ENCODE data around the gene UBAC1. TPM values are rescaled to one million over a fixed set of nuclear protein-coding genes. Genes with fewer than 3 reads are reported as not detected.
"Not testable (repeated sequence)": the region's sequence is repeated elsewhere in the genome, so short reads cannot be mapped to it uniquely, and the experiment has no call there.

UBAC1 gene
- total RNA-seq, 1 donor from 2014 or later: 35.9 TPM

GRCh38 chr9:135914921-135915320 is 46.3 kb downstream of the UBAC1 start:
- DNase-seq: peak; percentile 59

- not testable (repeated sequence) for DNase-seq
Measured at GRCh38 chr9:135911233-135911632, 49.9 kb downstream of the UBAC1 start.

DNA sequence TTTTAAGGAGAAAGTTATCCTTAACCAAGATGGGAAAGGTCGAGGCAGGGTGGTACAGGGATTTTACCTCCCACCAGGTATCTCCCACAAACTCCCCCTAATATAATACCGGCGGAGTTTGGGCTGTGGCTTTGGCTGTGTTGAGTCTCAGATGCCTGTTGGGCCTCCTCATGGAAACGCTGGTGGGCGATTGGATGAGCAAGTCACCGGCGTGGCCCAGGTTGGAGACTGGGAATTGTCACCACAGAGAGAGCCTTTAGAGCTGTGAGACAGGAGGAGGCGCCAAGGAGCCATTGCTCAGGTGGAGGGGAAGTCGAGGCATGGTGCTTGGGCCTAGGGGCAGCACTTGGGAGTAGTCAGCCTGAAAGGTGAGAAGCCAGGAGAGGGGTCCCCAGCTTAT is 50.4 kb downstream of the UBAC1 start:
- DNase-seq: no peak

- no peak for DNase-seq
Measured at GRCh38 chr9:135910216-135910615, 51.0 kb downstream of the UBAC1 start.

GRCh38 chr9:135909371-135909770 is 51.8 kb downstream of the UBAC1 start:
- no peak for DNase-seq

DNA sequence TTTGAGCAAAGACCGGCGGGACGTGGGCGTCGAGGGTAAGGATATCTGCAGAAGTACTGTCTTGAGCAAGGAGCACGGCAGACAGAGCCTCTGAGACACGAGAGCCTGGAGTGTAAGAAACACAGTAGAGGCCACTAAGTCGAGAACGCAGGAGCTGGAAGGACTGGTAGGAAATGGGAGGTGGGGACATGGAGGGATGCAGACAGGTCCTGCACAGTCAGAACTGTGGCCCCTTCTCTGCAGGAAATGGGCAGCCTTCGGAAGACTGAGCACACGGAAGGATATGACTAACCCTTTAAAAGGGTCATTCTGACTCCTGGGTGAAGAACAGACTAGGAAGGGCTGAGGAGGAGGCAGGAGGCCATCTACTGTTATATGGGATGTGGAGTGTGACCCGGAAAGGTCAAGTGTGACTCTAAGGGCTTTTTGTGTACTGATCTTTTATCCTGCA is 52.4 kb downstream of the UBAC1 start:
- peak; percentile 67 for DNase-seq

GRCh38 chr9:135908093-135908753 is 53.0 kb downstream of the UBAC1 start:
- DNase-seq: peak; percentile 42

- peak; percentile 96 for DNase-seq
Measured at GRCh38 chr9:135907431-135908092, 53.6 kb downstream of the UBAC1 start, which contains the start of gene CAMSAP1. TSS of gene CAMSAP1 (minus strand) at chr9:135907546. CDS start at chr9:135907159, 387 bp downstream.

GRCh38 chr9:135907006-135907430 is 54.2 kb downstream of the UBAC1 start:
- peak; percentile 59 for DNase-seq

- DNase-seq: peak; percentile 60
Measured at GRCh38 chr9:135906291-135907005, 54.7 kb downstream of the UBAC1 start.

- no peak for DNase-seq
Measured at GRCh38 chr9:135905380-135906258, 55.6 kb downstream of the UBAC1 start.

- no peak for DNase-seq
Measured at GRCh38 chr9:135903786-135904520, 57.2 kb downstream of the UBAC1 start.

DNA sequence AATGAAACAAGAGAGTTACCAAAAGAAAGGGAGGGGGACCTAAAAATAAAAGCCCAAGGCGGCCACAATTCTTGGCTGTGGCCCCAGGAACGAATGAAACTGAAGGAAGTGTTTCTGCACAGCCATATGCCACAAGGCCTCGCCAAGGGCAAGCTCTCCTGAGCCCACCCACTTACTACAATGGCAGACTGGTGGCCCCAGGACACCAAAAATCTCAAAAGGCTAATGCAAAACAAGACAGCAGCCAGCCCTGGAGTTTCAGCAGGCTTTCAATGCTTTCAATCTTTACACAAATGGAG is 57.9 kb downstream of the UBAC1 start:
- DNase-seq: no peak

DNA sequence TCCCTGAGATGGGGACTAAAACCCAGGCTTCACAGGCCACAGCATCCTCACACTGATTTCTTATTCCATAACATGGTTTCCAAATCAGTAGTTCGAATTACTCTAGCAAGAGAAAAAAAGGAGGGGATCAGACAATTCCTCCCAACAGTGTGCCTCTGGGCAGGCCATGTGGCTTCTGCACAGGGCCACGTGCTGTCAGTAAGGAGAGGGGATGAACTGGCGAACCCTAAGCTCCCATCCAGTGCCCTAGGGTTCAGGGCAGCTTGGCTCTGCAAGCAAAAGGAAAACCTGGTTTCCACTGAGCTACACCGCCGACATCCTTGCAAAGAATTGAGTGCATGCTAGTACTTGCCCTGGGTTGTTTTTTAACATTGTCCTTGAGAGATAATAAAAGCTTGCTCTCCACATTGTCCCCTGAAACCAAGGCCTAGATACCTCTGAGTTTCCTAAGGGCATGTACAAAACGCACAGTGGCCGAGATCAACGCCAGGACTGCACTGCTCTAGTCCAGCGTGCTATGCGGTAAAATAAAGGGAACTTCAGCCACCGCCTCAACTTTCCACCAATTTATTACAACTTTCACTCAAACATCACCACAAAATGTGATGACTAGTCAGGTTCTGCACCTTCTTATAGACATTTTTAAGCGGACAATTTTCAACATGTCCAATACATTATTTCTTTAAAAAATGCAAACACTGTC is 58.4 kb downstream of the UBAC1 start:
- no peak for DNase-seq

GRCh38 chr9:135901826-135902225 is 59.3 kb downstream of the UBAC1 start:
- DNase-seq: no peak

- no peak for DNase-seq
Measured at GRCh38 chr9:135901031-135901758, 60.0 kb downstream of the UBAC1 start.

- no peak for DNase-seq
Measured at GRCh38 chr9:135898634-135899407, 62.4 kb downstream of the UBAC1 start.

- no peak for DNase-seq
Measured at GRCh38 chr9:135896626-135897025, 64.5 kb downstream of the UBAC1 start.

GRCh38 chr9:135896205-135896604 is 65.0 kb downstream of the UBAC1 start:
- DNase-seq: no peak

All from dermis blood vessel endothelial cell (primary cell).